ENCODE data around the gene SYT8. TPM values are rescaled to one million over a fixed set of nuclear protein-coding genes. Genes with fewer than 3 reads are reported as not detected.

The SYT8 gene
- total RNA-seq, 1 donor from 2014 or later = 7.3 TPM

GRCh38 chr11:1841511-1842148 is 6.8 kb downstream of the SYT8 start:
- peaks cover 9% of the 10 kb centered on the region for H3K4me1 Mint-ChIP-seq (ENCODE audit: low read depth)
- TF ChIP-seq CTCF (IDR thresholded peaks at IDR 0.05) = no peak
- H3K4me3 Mint-ChIP-seq (ENCODE audit: unreplicated experiment) = no peak overlapping the region
- no peaks in the 10 kb centered on the region for H3K9me3 Mint-ChIP-seq (ENCODE audit: low read depth)
- no peaks in the 10 kb centered on the region for H3K36me3 Mint-ChIP-seq (ENCODE audit: low read depth)
- no peaks in the 10 kb centered on the region for H3K27me3 Mint-ChIP-seq (ENCODE audit: low read depth)
- no peak overlapping the region for H3K27ac Mint-ChIP-seq (ENCODE audit: unreplicated experiment)
- DNase-seq (ENCODE audit: low spot score) = no peak

- TF ChIP-seq CTCF (IDR thresholded peaks at IDR 0.05) = no peak
- no peak overlapping the region for H3K4me3 Mint-ChIP-seq (ENCODE audit: unreplicated experiment)
- peaks cover 9% of the 10 kb centered on the region for H3K4me1 Mint-ChIP-seq (ENCODE audit: low read depth)
- no peak overlapping the region for H3K27ac Mint-ChIP-seq (ENCODE audit: unreplicated experiment)
- H3K27me3 Mint-ChIP-seq (ENCODE audit: low read depth) = no peaks in the 10 kb centered on the region
- no peaks in the 10 kb centered on the region for H3K36me3 Mint-ChIP-seq (ENCODE audit: low read depth)
- no peaks in the 10 kb centered on the region for H3K9me3 Mint-ChIP-seq (ENCODE audit: low read depth)
- DNase-seq (ENCODE audit: low spot score) = no peak
Measured at GRCh38 chr11:1842149-1843097, 7.6 kb downstream of the SYT8 start.

- Mint-ChIP-seq H3K9me3 (ENCODE audit: low read depth) (no peaks in the 10 kb centered on the region), H3K4me1 (ENCODE audit: low read depth) (peaks cover 13% of the 10 kb centered on the region), H3K27ac (ENCODE audit: unreplicated experiment) (no peak overlapping the region), H3K4me3 (ENCODE audit: unreplicated experiment) (no peak overlapping the region), H3K27me3 (ENCODE audit: low read depth) (no peaks in the 10 kb centered on the region), H3K36me3 (ENCODE audit: low read depth) (no peaks in the 10 kb centered on the region)
- no peak for DNase-seq (ENCODE audit: low spot score)
- TF ChIP-seq CTCF (IDR thresholded peaks at IDR 0.05) = no peak
Measured at GRCh38 chr11:1843098-1843473, 8.3 kb downstream of the SYT8 start.

- DNase-seq (ENCODE audit: low spot score) = no peak
- Mint-ChIP-seq H3K27ac (ENCODE audit: unreplicated experiment) (no peak overlapping the region), H3K9me3 (ENCODE audit: low read depth) (no peaks in the 10 kb centered on the region), H3K27me3 (ENCODE audit: low read depth) (no peaks in the 10 kb centered on the region), H3K4me3 (ENCODE audit: unreplicated experiment) (no peak overlapping the region), H3K4me1 (ENCODE audit: low read depth) (peaks cover 13% of the 10 kb centered on the region), H3K36me3 (ENCODE audit: low read depth) (no peaks in the 10 kb centered on the region)
- no peak for TF ChIP-seq CTCF (IDR thresholded peaks at IDR 0.05)
Measured at GRCh38 chr11:1843796-1844195, 9.0 kb downstream of the SYT8 start.

- TF ChIP-seq CTCF (IDR thresholded peaks at IDR 0.05) = no peak
- no peak overlapping the region for H3K4me3 Mint-ChIP-seq (ENCODE audit: unreplicated experiment)
- no peaks in the 10 kb centered on the region for H3K9me3 Mint-ChIP-seq (ENCODE audit: low read depth)
- no peaks in the 10 kb centered on the region for H3K36me3 Mint-ChIP-seq (ENCODE audit: low read depth)
- no peak for DNase-seq (ENCODE audit: low spot score)
- no peaks in the 10 kb centered on the region for H3K27me3 Mint-ChIP-seq (ENCODE audit: low read depth)
- peaks cover 13% of the 10 kb centered on the region for H3K4me1 Mint-ChIP-seq (ENCODE audit: low read depth)
- H3K27ac Mint-ChIP-seq (ENCODE audit: unreplicated experiment) = no peak overlapping the region
Measured at GRCh38 chr11:1844221-1845094, 9.7 kb downstream of the SYT8 start.
